ENCODE results near the gene KCNJ12.

GRCh38 chr17:21354796-21355385 is 21.3 kb upstream of the KCNJ12 start:
- no peak for TF ChIP-seq PRDM2 (tag by site-specific recombination; IDR thresholded peaks at IDR 0.05; ENCODE audit: borderline replicate concordance)
- no peak for TF ChIP-seq YY1 (tag by site-specific recombination; IDR thresholded peaks at IDR 0.05)
- no peak for TF ChIP-seq CTCF (tag by site-specific recombination; IDR thresholded peaks at IDR 0.05)
- no peak for TF ChIP-seq ZNF140 (tag by site-specific recombination; IDR thresholded peaks at IDR 0.05)
- no peak for TF ChIP-seq ELK4 (IDR thresholded peaks at IDR 0.05; ENCODE audit: borderline replicate concordance, low read depth, low read length)
- TF ChIP-seq ZNF341 (tag by site-specific recombination; IDR thresholded peaks at IDR 0.05; ENCODE audit: low read depth), result no peak
- TF ChIP-seq ZNF544 (tag by site-specific recombination; IDR thresholded peaks at IDR 0.05), result no peak
- TF ChIP-seq ZNF26 (tag by site-specific recombination; IDR thresholded peaks at IDR 0.05), result no peak
- TF ChIP-seq ZFP69B (tag by site-specific recombination; IDR thresholded peaks at IDR 0.05), result no peak
- no peak for TF ChIP-seq RBAK (tag by site-specific recombination; IDR thresholded peaks at IDR 0.05)
- no peak for TF ChIP-seq ZNF621 (tag by site-specific recombination; IDR thresholded peaks at IDR 0.05)
- no peak for TF ChIP-seq OSR2 (tag by site-specific recombination; IDR thresholded peaks at IDR 0.05)
